ENCODE measurements around the gene ARHGDIG. TPM values are rescaled to one million over a fixed set of nuclear protein-coding genes. Genes with fewer than 3 reads are reported as not detected.

Gene ARHGDIG
- total RNA-seq, 1 donor from 2014 or later: not detected

- no peaks in the 10 kb centered on the region for H3K36me3 ChIP-seq
Observed at GRCh38 chr16:314795-315299, 34.5 kb downstream of the ARHGDIG start.

GRCh38 chr16:316741-317464 is 36.5 kb downstream of the ARHGDIG start:
- H3K9ac ChIP-seq: no peak overlapping the region
- no peak overlapping the region for H2AFZ ChIP-seq (replicated peaks)
- Mint-ChIP-seq H3K9me3 (no peaks in the 10 kb centered on the region), H3K27me3 (ENCODE audit: insufficient read depth, low read depth) (no peaks in the 10 kb centered on the region), H3K4me3 (no peak overlapping the region), H3K36me3 (peaks cover 11% of the 10 kb centered on the region), H3K4me1 (peaks cover 9% of the 10 kb centered on the region), H3K27ac (no peak overlapping the region)
- peaks cover 7% of the 10 kb centered on the region for H3F3A ChIP-seq (ENCODE audit: low read depth)
- TF ChIP-seq EZH2 (IDR thresholded peaks at IDR 0.05) (no peak), CTCF (IDR thresholded peaks at IDR 0.05) (no peak), EZH2phosphoT487 (IDR thresholded peaks at IDR 0.05) (no peak)
- H3K27me3 ChIP-seq: no peaks in the 10 kb centered on the region
- no peak overlapping the region for H3K4me2 ChIP-seq
- no peak for DNase-seq (ENCODE audit: low spot score)
- no peak overlapping the region for H3K4me3 ChIP-seq
- H3K36me3 ChIP-seq: no peaks in the 10 kb centered on the region
- peaks cover 68% of the 10 kb centered on the region for H3K79me2 ChIP-seq (ENCODE audit: low read depth)
- no peak overlapping the region for H3K27ac ChIP-seq
- H3K4me1 ChIP-seq: peaks cover 5% of the 10 kb centered on the region
- no peaks in the 10 kb centered on the region for H3K9me3 ChIP-seq (ENCODE audit: low read depth)
- peaks cover 66% of the 10 kb centered on the region for H4K20me1 ChIP-seq (ENCODE audit: low read depth)

More at GRCh38 chr16:314795-315299, 34.5 kb downstream of the ARHGDIG start:
- H3K27ac ChIP-seq: no peak overlapping the region
- peaks cover 7% of the 10 kb centered on the region for H3F3A ChIP-seq (ENCODE audit: low read depth)
- no peak overlapping the region for H3K9ac ChIP-seq
- Mint-ChIP-seq H3K4me3 (no peak overlapping the region), H3K27me3 (ENCODE audit: insufficient read depth, low read depth) (no peaks in the 10 kb centered on the region), H3K27ac (no peak overlapping the region), H3K4me1 (peaks cover 9% of the 10 kb centered on the region), H3K36me3 (peaks cover 11% of the 10 kb centered on the region), H3K9me3 (no peaks in the 10 kb centered on the region)
- no peak for TF ChIP-seq EZH2phosphoT487 (IDR thresholded peaks at IDR 0.05)
- no peak for TF ChIP-seq CTCF (IDR thresholded peaks at IDR 0.05)
- TF ChIP-seq EZH2 (IDR thresholded peaks at IDR 0.05): no peak
- H3K27me3 ChIP-seq: no peaks in the 10 kb centered on the region
- no peak overlapping the region for H3K4me3 ChIP-seq
- H2AFZ ChIP-seq (replicated peaks): no peak overlapping the region
- H3K9me3 ChIP-seq (ENCODE audit: low read depth): no peaks in the 10 kb centered on the region
- H3K4me1 ChIP-seq: peaks cover 5% of the 10 kb centered on the region
- no peak overlapping the region for H3K4me2 ChIP-seq
- peaks cover 51% of the 10 kb centered on the region for H4K20me1 ChIP-seq (ENCODE audit: low read depth)
- peaks cover 48% of the 10 kb centered on the region for H3K79me2 ChIP-seq (ENCODE audit: low read depth)
- DNase-seq (ENCODE audit: low spot score): no peak

- Histone ChIP-seq H3K4me3 (no peak overlapping the region), H3F3A (ENCODE audit: low read depth) (peaks cover 7% of the 10 kb centered on the region), H2AFZ (replicated peaks) (no peak overlapping the region), H3K79me2 (ENCODE audit: low read depth) (peaks cover 72% of the 10 kb centered on the region), H3K4me2 (no peak overlapping the region), H3K27ac (no peak overlapping the region), H3K4me1 (peaks cover 5% of the 10 kb centered on the region), H3K27me3 (no peaks in the 10 kb centered on the region), H3K9me3 (ENCODE audit: low read depth) (no peaks in the 10 kb centered on the region), H3K9ac (no peak overlapping the region), H3K36me3 (no peaks in the 10 kb centered on the region), H4K20me1 (ENCODE audit: low read depth) (peaks cover 70% of the 10 kb centered on the region)
- H3K9me3 Mint-ChIP-seq: no peaks in the 10 kb centered on the region
- TF ChIP-seq EZH2 (IDR thresholded peaks at IDR 0.05) (no peak), EZH2phosphoT487 (IDR thresholded peaks at IDR 0.05) (no peak), CTCF (IDR thresholded peaks at IDR 0.05) (no peak)
- H3K27me3 Mint-ChIP-seq (ENCODE audit: insufficient read depth, low read depth): no peaks in the 10 kb centered on the region
- no peak for DNase-seq (ENCODE audit: low spot score)
- no peak overlapping the region for H3K27ac Mint-ChIP-seq
- no peak overlapping the region for H3K4me3 Mint-ChIP-seq
- H3K36me3 Mint-ChIP-seq: peaks cover 11% of the 10 kb centered on the region
- H3K4me1 Mint-ChIP-seq: peaks cover 9% of the 10 kb centered on the region
Observed at GRCh38 chr16:317583-317982, 37.2 kb downstream of the ARHGDIG start.
